Keratinocyte (primary cell): ENCODE results near the gene C12orf75. TPM values are rescaled to one million over a fixed set of nuclear protein-coding genes. Genes with fewer than 3 reads are reported as not detected.

Source experiments
- DNase-seq: peaks from one replicate; pipeline ENCODE4 v3.0.0-alpha.2; 2011; ENCODE audit warnings: low read depth, missing footprints, low spot score
- FAIRE-seq: peaks from 2 replicates; lab custom pipeline; 2011; peaks lifted over from hg19 to GRCh38; lab: Jason Lieb, UNC
- H2AFZ ChIP-seq: 2 replicates; pipeline ENCODE4 v1.6.0; 2012; ENCODE audit warnings: low read length, control low read depth, inconsistent platforms; ENCODE audit not compliant: control insufficient read depth
- H3K27ac ChIP-seq: 2 replicates; pipeline ENCODE4 v1.5.1; 2011; ENCODE audit warnings: low read length; ENCODE audit not compliant: control insufficient read depth, insufficient read depth
- H3K27me3 ChIP-seq: 3 replicates; pipeline ENCODE4 v1.6.0; 2011; ENCODE audit warnings: low read length; ENCODE audit not compliant: control insufficient read depth, insufficient read depth; ENCODE audit errors: extremely low read depth
- H3K36me3 ChIP-seq, 2 experiments: 2 replicates in 1 of 2; 3 replicates in 1 of 2; pipeline ENCODE4 v1.5.1; 2011; ENCODE audit warnings: low read length in 2 of 2, mild to moderate bottlenecking in 1 of 2; ENCODE audit not compliant: control insufficient read depth in 2 of 2, insufficient read depth in 2 of 2; ENCODE audit errors: extremely low read depth in 1 of 2
- H3K4me1 ChIP-seq: 3 replicates; pipeline ENCODE4 v1.5.1; 2011; ENCODE audit warnings: low read length; ENCODE audit not compliant: control insufficient read depth, insufficient read depth; ENCODE audit errors: extremely low read depth
- H3K4me2 ChIP-seq: 3 replicates; pipeline ENCODE4 v1.6.0; 2011; ENCODE audit warnings: low read depth, low read length; ENCODE audit not compliant: control insufficient read depth, insufficient read depth; ENCODE audit errors: extremely low read depth
- H3K4me3 ChIP-seq, 3 experiments: fragments of 200-600 bp in 1 of 3; sonication (generic) in 1 of 3; 2 replicates in 2 of 3; 3 replicates in 1 of 3; pipeline ENCODE4 v1.5.1; 2011 to 2016; ENCODE audit warnings: low read length in 3 of 3, mild to moderate bottlenecking in 3 of 3, control low read depth in 2 of 3, inconsistent platforms in 1 of 3, low read depth in 1 of 3, mixed read lengths in 1 of 3, mixed run types in 1 of 3, moderate library complexity in 1 of 3; ENCODE audit not compliant: control insufficient read depth in 2 of 3, insufficient read depth in 2 of 3; ENCODE audit errors: extremely low read depth in 1 of 3
- H3K79me2 ChIP-seq: 2 replicates; pipeline ENCODE4 v1.6.0; 2012; ENCODE audit warnings: low read length; ENCODE audit not compliant: control insufficient read depth, insufficient read depth
- H3K9ac ChIP-seq: 3 replicates; pipeline ENCODE4 v1.6.0; 2011; ENCODE audit warnings: low read length; ENCODE audit not compliant: control insufficient read depth, insufficient read depth; ENCODE audit errors: extremely low read depth
- H3K9me1 ChIP-seq: 3 replicates; pipeline ENCODE4 v1.6.0; 2011; ENCODE audit warnings: low read length; ENCODE audit not compliant: control insufficient read depth, insufficient read depth; ENCODE audit errors: extremely low read depth
- H3K9me3 ChIP-seq: 2 replicates; pipeline ENCODE4 v1.5.1; 2012; ENCODE audit warnings: low read depth, low read length; ENCODE audit not compliant: control insufficient read depth
- H4K20me1 ChIP-seq: 3 replicates; pipeline ENCODE4 v1.6.0; 2011; ENCODE audit warnings: low read length; ENCODE audit not compliant: control insufficient read depth, insufficient read depth; ENCODE audit errors: extremely low read depth
- CTCF ChIP-seq, 3 experiments: IDR thresholded peaks in 1 of 3; conservative IDR thresholded peaks in 1 of 3; optimal IDR thresholded peaks in 1 of 3; 2 replicates in 2 of 3; 3 replicates in 1 of 3; pipeline versions ENCODE3 to v1.5.1; 2011; ENCODE audit warnings: low read length in 3 of 3, mild to moderate bottlenecking in 3 of 3, moderate library complexity in 2 of 3, control low read depth in 1 of 3, inconsistent platforms in 1 of 3; ENCODE audit not compliant: insufficient read depth in 2 of 3; ENCODE audit errors: extremely low read depth in 1 of 3
- EZH2 ChIP-seq: IDR thresholded peaks from one replicate; pipeline ENCODE4 v1.6.1; 2012; ENCODE audit warnings: inconsistent platforms, mild to moderate bottlenecking, low read length, moderate library complexity
- dilution Hi-C: fragments of 300-500 bp; cut with MboI; formaldehyde crosslinking; loops from one replicate; pipeline ENCODE4 v1.7.0; 2020; ENCODE audit warnings: low sequenced_read_pairs; ENCODE audit not compliant: extremely low pct_ligation_motif_present
- polyA plus RNA-seq, 5 experiments: library from polyadenylated mRNA; depleted of rRNA in 3 of 5; stranded (reverse) in 3 of 5; stranded (forward) in 1 of 5; unstranded in 1 of 5; fragments of >200 nt; gene quantifications; 1 replicate in 1 of 5; 2 replicates in 3 of 5; 3 replicates in 1 of 5; pipeline versions ENCODE4 v1.2.1 to v1.2.3, GENCODE V29; 2011 to 2012; ENCODE audit warnings: missing spikeins in 2 of 5, low read depth in 1 of 5, low replicate concordance in 1 of 5

Gene C12orf75
- polyA plus RNA-seq, 1 donor (not counting 4 experiments of a cell fraction or from before 2014, with no cell fraction given) = 160 TPM

- TF ChIP-seq EZH2 (no peak), CTCF (optimal IDR thresholded peaks at IDR 0.05 in 1 of 3, IDR thresholded peaks at IDR 0.05 in 1 of 3, conservative IDR thresholded peaks at IDR 0.05 in 1 of 3; ENCODE audit: extremely low read depth in 1 of 3, insufficient read depth in 2 of 3, low read length in 3 of 3) (no peak)
- Histone ChIP-seq H3K36me3 (peaks cover 3 to 6% of the 10 kb centered on the region in 2 experiments), H3K79me2 (peaks cover 36% of the 10 kb centered on the region), H3K9me3 (no peaks in the 10 kb centered on the region), H2AFZ (no peak overlapping the region), H3K4me1 (no peaks in the 10 kb centered on the region), H3K4me2 (no peak overlapping the region), H3K4me3 (no peak overlapping the region), H3K9ac (no peak overlapping the region), H3K27me3 (no peaks in the 10 kb centered on the region), H4K20me1 (no peaks in the 10 kb centered on the region), H3K9me1 (no peaks in the 10 kb centered on the region), H3K27ac (no peak overlapping the region)
- no peak for DNase-seq
- no peak for FAIRE-seq
- dilution Hi-C loops = no loop called here
Observed at GRCh38 chr12:105348142-105348541, 17.7 kb downstream of the C12orf75 start.

DNA sequence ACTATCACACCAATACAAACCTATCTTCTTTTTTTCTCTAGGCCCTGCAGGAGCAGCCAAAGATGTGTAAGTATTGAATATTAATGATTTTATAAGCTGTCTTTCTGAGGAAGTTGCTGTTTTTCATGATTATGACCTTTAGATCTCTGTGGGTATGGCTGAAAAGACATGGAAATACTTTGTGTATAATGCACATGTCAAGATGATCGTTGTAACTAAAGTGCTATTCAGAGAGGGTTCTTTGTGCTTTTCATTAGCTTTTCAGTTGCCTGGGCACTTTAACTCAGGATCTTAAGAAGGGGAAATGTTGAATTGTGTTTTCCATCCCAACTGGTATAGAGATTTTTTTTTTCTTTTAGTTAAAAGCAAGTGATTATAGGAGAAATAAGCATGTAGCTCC, 18.1 kb downstream of the C12orf75 start:
- Histone ChIP-seq H3K79me2 (peaks cover 34% of the 10 kb centered on the region), H3K4me1 (no peaks in the 10 kb centered on the region), H3K27me3 (no peaks in the 10 kb centered on the region), H4K20me1 (no peaks in the 10 kb centered on the region), H3K9me1 (no peaks in the 10 kb centered on the region), H3K4me2 (no peak overlapping the region), H3K9ac (no peak overlapping the region), H3K36me3 (peaks cover 3 to 6% of the 10 kb centered on the region in 2 experiments), H3K27ac (no peak overlapping the region), H3K4me3 (no peak overlapping the region), H2AFZ (no peak overlapping the region), H3K9me3 (no peaks in the 10 kb centered on the region)
- DNase-seq (no peak), FAIRE-seq (no peak)
- dilution Hi-C loops = no loop called here
- TF ChIP-seq EZH2 (no peak), CTCF (optimal IDR thresholded peaks at IDR 0.05 in 1 of 3, IDR thresholded peaks at IDR 0.05 in 1 of 3, conservative IDR thresholded peaks at IDR 0.05 in 1 of 3; ENCODE audit: extremely low read depth in 1 of 3, insufficient read depth in 2 of 3, low read length in 3 of 3) (no peak)
